GM19463 (cell line): ENCODE results near the gene PTGFRN.

Source experiments
- ATAC-seq: cut with Tn5 transposase; IDR thresholded peaks from one replicate; pipeline ENCODE4 v1.9.1; 2021; ENCODE audit warnings: mild to moderate bottlenecking, moderate library complexity; ENCODE audit not compliant: unreplicated experiment

The PTGFRN gene

GRCh38 chr1:116940814-116941599 is 31.3 kb downstream of the PTGFRN start:
- no peak for ATAC-seq

- ATAC-seq, result no peak
Measured at GRCh38 chr1:116941670-116942069, 32.0 kb downstream of the PTGFRN start.

- no peak for ATAC-seq
Measured at GRCh38 chr1:116942344-116942743, 32.6 kb downstream of the PTGFRN start.

GRCh38 chr1:116943438-116943837 is 33.7 kb downstream of the PTGFRN start:
- no peak for ATAC-seq

GRCh38 chr1:116944613-116945012 is 34.9 kb downstream of the PTGFRN start:
- no peak for ATAC-seq

- no peak for ATAC-seq
Measured at GRCh38 chr1:116945421-116945820, 35.7 kb downstream of the PTGFRN start.

GRCh38 chr1:116945996-116946395 is 36.3 kb downstream of the PTGFRN start:
- no peak for ATAC-seq

- no peak for ATAC-seq
Measured at GRCh38 chr1:116947092-116947860, 37.6 kb downstream of the PTGFRN start.

GRCh38 chr1:116948046-116948445 is 38.3 kb downstream of the PTGFRN start:
- no peak for ATAC-seq

GRCh38 chr1:116948642-116949041 is 38.9 kb downstream of the PTGFRN start:
- ATAC-seq, result no peak

- ATAC-seq, result no peak
Measured at GRCh38 chr1:116949213-116949985, 39.7 kb downstream of the PTGFRN start.

- no peak for ATAC-seq
Measured at GRCh38 chr1:116950517-116951199, 40.9 kb downstream of the PTGFRN start.

- ATAC-seq, result no peak
Measured at GRCh38 chr1:116951200-116951935, 41.7 kb downstream of the PTGFRN start.

- ATAC-seq, result no peak
Measured at GRCh38 chr1:116952738-116953275, 43.1 kb downstream of the PTGFRN start.

GRCh38 chr1:116954440-116954839 is 44.7 kb downstream of the PTGFRN start:
- no peak for ATAC-seq

GRCh38 chr1:116956378-116956777 is 46.7 kb downstream of the PTGFRN start:
- no peak for ATAC-seq

- ATAC-seq, result no peak
Measured at GRCh38 chr1:116957646-116958045, 47.9 kb downstream of the PTGFRN start.

- ATAC-seq, result no peak
Measured at GRCh38 chr1:116958110-116958509, 48.4 kb downstream of the PTGFRN start.

- no peak for ATAC-seq
Measured at GRCh38 chr1:116958977-116959376, 49.3 kb downstream of the PTGFRN start.

GRCh38 chr1:116961606-116962005 is 51.9 kb downstream of the PTGFRN start:
- no peak for ATAC-seq
